Right ventricle myocardium superior (tissue), 1 donor: Measurements from ENCODE around the gene RASSF5. TPM values are rescaled to one million over a fixed set of nuclear protein-coding genes. Genes with fewer than 3 reads are reported as not detected.
A peak's percentile ranks its signal among the peaks of the same experiment; 100 is the strongest.

ENCODE experiments used
- ATAC-seq: fragments of 200-7000 bp; cut with Tn5 transposase; one replicate; pipeline ENCODE4 v1.9.1; 2020; ENCODE audit warnings: mild to moderate bottlenecking; ENCODE audit not compliant: poor library complexity
- DNase-seq: peaks from one replicate; pipeline ENCODE4 v3.0.0-alpha.2; 2020
- intact Hi-C: fragments of 100-400 bp; cut with DNase I; formaldehyde crosslinking; loops from one replicate; pipeline ENCODE4 v1.11.2; 2022
- microRNA-seq: library from miRNA; unstranded; fragments of <30 nt; microRNA quantifications from one replicate; pipeline ENCODE4 v1.2.0, GENCODE V29; 2020
- total RNA-seq: library from RNA; stranded (reverse); fragmentation: NEBNext Ultra II Directional; extraction: Animal tissue kit (Norgen Biotek cat#: 25700); gene quantifications from one replicate; pipeline ENCODE4 v1.2.1, GENCODE V29; 2021
- donor health status: DM: no; HTN: yes; CAD: no; lungs with severe emphysema.

Gene RASSF5
- total RNA-seq, 1 donor from 2014 or later: 3.9 TPM

- intact Hi-C loops: loop anchor here (2.0 to 10.0 kb wide), 4 partner anchors 34 to 279 kb away; no protein-coding TSS in a partner anchor
- ATAC-seq: no peak
- DNase-seq: no peak
Measured at GRCh38 chr1:206633708-206634121, 126.4 kb downstream of the RASSF5 start.

GRCh38 chr1:206634365-206635079 is 127.2 kb downstream of the RASSF5 start:
- intact Hi-C loops: loop anchor here (2.0 to 10.0 kb wide), 4 partner anchors 33 to 278 kb away; no protein-coding TSS in a partner anchor
- peak; percentile 96 for DNase-seq
- peak; percentile 85 for ATAC-seq

GRCh38 chr1:206635080-206635977 is 128.0 kb downstream of the RASSF5 start, which contains the start of gene DYRK3:
Gene DYRK3 (plus strand): TSS chr1:206635536. CDS start chr1:206635704, 168 bp downstream.
- DNase-seq (peak; percentile 97), ATAC-seq (peak; percentile 99)
- intact Hi-C loops: loop anchor here (2.0 to 10.0 kb wide), 2 partner anchors 89 to 173 kb away; no protein-coding TSS in a partner anchor

- DNase-seq: no peak
- intact Hi-C loops: loop anchor here (2.0 to 10.0 kb wide), 2 partner anchors 89 to 173 kb away; no protein-coding TSS in a partner anchor
Measured at GRCh38 chr1:206635978-206636345, 128.6 kb downstream of the RASSF5 start.

DNA sequence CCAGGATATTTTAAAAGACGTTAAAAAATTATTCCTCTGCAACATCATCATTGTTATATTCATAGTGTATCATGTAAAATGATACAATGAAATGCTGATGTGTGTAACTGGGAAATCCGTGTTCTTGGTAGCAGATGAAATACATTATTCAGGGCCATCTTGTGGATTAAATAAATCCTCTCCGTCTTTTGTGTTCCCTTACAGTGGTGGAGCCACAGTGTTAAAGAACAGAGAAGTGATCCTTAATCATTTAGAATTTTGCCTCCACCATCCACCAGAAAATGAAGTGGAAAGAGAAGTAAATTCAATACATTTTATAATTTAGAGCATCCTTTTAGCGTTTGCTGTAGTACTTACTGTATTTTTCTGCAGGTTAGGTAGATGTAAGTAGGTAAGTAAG is 129.3 kb downstream of the RASSF5 start:
- DNase-seq: no peak
- intact Hi-C loops: loop anchor here (10.0 kb wide), 1 partner anchor 88 kb away; no protein-coding TSS in a partner anchor
- ATAC-seq: no peak

More at GRCh38 chr1:206635978-206636345, 128.6 kb downstream of the RASSF5 start:
- no peak for ATAC-seq

GRCh38 chr1:206637605-206638004 is 130.3 kb downstream of the RASSF5 start:
- ATAC-seq (no peak), DNase-seq (no peak)
- intact Hi-C loops: loop anchor here (10.0 kb wide), 1 partner anchor 87 kb away; no protein-coding TSS in a partner anchor

Small RNA genes lying within 50 kb of the gene (microRNA-seq; reads per million reads assigned to microRNA genes)
- not detected for gene MIR6769B

Other genes starting within 250 kb of the RASSF5 start
- gene IKBKE, start 37.1 kb upstream of the RASSF5 start, total RNA-seq: 0.46 TPM
- 24.9 TPM for gene EIF2D, start 104.9 kb downstream of the RASSF5 start, total RNA-seq
- gene DYRK3, start 128.0 kb downstream of the RASSF5 start, total RNA-seq: 23.6 TPM
- 200 TPM for gene MAPKAPK2, start 177.4 kb downstream of the RASSF5 start, total RNA-seq